GM10847 (cell line): ENCODE results near the gene HTD2.

Experiments used
- POLR2A ChIP-seq: IDR thresholded peaks from 2 replicates; pipeline ENCODE4 v1.6.1; 2011; ENCODE audit not compliant: insufficient read length; ENCODE audit errors: extremely low read depth

The HTD2 gene

GRCh38 chr3:58305882-58306711, at the start of gene HTD2, which contains the start of gene RPP14:
Gene HTD2, plus strand, starts transcription at chr3:58306520. Its CDS starts 11,094 bp downstream, at chr3:58317614.
Gene RPP14, plus strand, starts transcription at chr3:58306245. Its CDS starts 4,085 bp downstream, at chr3:58310330.
- peak; percentile 75 for TF ChIP-seq POLR2A

DNA sequence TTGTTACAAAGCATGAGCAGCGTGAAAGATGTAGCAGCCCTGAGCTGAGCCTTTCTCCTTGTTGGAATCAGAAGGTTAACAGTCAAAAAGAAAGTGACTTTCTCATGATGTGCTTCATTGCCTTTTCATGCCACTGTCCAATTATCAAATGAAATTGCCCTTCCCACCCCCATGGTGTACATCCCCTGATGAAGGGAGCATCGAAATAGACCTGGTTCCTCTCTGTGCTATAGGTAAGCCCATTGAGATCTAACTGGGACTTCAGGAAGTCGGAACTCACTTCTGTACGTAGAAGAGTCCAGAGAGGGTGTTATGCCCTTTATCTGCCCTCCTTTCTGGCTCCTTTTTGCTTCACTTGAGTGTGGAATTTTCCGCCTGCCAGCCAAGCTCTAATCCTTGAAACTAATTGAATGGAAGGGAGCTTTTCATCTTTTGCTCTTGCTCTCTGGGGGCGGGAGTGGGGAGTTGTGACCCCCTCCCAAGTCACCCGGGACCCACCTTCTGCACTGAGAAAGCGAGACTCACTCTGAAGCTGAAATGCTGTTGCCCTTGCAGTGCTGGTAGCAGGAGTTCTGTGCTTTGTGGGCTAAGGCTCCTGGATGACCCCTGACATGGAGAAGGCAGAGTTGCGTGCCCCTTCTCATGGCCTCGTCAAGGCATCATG, 47.8 kb upstream of the HTD2 start:
- TF ChIP-seq POLR2A = no peak

- no peak for TF ChIP-seq POLR2A
These were observed 46.0 kb upstream of the HTD2 start for GRCh38 chr3:58260261-58260731.

DNA sequence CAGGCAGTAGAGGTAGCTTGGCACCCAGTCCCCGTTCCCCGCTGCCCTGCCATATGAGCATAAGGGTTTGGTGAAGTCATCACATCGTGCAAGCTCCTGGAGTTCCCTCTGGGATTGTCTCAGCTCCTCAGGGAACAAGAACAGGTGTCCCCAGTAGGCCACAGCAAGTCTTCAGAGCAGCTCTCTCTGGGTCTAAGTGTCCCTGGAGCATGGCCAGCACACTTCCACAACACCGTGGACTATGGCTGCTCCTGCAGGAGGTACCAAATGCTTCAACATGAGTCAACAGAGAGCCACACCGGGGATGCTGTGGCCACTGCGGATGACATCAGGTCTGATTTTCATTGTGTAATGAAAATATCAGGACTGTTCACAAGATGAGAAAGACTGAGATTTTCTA, 45.6 kb upstream of the HTD2 start:
- TF ChIP-seq POLR2A = no peak

DNA sequence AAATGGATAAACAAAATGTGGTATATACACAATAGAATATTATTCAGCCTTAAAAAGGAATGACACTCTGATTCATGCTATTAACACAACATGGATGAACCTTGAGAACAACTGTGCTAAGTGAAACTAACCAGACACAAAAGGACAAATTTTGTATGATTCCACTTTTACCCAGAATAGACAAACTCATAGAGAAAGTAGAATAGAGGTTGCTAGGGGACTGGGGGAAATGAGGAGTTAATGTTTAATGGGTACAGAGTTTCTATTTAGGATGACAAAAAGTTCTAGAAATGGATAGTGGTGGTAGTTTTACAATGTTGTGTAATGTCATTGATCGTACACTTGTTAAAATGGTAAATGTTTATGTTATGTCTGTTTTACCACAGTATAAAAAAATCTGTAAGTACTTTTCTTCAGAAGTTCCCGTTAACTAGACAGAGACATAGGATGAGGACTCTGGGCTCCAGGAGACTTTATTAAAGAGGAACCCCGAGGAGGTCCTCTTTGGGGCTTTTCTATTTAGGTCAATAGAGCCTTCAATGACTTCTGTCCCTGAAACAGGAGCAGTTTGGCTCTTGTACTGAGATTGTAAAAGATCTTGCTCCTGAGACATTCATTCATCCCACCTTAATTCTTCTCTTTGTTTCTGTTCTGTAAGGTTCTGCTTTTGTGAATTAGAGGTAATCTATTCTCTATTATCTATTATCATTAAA, 44.2 kb upstream of the HTD2 start:
- no peak for TF ChIP-seq POLR2A

GRCh38 chr3:58266577-58266976, 39.7 kb upstream of the HTD2 start:
- no peak for TF ChIP-seq POLR2A

- no peak for TF ChIP-seq POLR2A
These were observed 37.0 kb upstream of the HTD2 start for GRCh38 chr3:58269356-58269755.

DNA sequence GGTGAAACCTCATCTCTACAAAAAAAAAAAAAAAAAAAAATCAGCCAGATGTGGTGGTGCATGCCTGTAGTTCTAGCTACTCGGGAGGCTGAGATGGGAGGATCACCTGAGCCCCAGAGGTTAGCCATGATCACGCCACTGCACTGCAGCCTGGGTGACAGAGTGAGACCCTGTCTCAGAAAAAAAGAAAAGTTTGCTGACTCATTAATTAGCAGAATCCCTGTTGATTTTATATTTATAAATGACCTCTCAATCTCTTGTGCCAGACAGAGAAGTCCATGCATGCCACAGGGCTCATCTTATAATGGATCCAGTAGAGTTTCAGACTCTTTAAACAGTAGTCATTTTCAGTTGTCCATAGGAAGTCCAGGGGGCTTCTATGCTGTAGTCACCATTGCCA, 35.8 kb upstream of the HTD2 start:
- no peak for TF ChIP-seq POLR2A

- TF ChIP-seq POLR2A = no peak
These were observed 34.3 kb upstream of the HTD2 start for GRCh38 chr3:58271901-58272501.

GRCh38 chr3:58272891-58273290, 33.4 kb upstream of the HTD2 start:
- no peak for TF ChIP-seq POLR2A

DNA sequence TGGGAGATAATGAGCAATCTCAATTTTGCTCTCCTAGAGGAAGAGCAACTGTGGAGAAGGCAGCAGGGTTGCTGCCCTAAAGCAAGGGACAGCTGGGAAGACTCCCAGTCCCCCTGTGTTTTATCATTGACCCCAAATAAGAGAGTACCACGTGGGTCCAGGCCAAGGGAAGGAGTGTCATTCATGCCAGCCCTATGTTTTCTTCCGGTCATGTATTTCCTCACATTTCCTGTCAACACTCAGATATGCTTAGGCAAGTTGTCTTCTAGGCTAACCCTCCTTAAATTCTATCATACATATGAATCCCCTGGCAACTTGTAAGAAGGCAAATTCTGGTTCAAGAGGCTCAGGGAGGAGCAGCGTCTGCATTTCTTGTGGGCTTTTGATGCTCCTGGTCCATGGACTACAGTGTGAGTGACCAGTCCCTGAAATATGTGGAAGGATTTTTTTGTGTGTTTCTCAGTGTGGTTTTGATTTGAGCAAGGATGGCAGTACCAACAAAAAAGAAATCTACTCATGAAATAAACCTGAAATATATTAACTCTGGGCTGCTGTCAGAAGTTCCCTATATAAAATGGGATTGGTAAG, 32.2 kb upstream of the HTD2 start:
- TF ChIP-seq POLR2A = no peak

DNA sequence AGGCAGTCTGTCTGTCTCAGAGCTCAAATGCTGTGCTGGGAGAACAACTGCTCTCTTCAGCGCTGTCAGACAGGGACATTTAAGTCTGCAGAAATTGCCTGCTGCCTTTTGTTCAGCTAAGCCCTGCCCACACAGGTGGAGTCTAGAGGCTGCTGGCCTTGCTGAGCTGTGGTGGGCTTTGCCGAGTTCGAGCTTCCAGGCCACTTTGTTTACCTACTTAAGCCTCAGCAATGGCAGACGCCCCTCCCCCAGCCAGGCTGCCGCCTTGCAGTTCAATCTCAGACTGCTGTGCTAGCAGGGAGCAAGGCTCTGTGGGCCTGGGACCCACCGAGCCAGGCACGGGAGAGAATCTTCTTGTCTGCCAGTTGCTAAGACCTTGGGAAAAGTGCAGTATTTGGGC, 25.3 kb upstream of the HTD2 start:
- no peak for TF ChIP-seq POLR2A

GRCh38 chr3:58285334-58285733, 21.0 kb upstream of the HTD2 start:
- TF ChIP-seq POLR2A = no peak

DNA sequence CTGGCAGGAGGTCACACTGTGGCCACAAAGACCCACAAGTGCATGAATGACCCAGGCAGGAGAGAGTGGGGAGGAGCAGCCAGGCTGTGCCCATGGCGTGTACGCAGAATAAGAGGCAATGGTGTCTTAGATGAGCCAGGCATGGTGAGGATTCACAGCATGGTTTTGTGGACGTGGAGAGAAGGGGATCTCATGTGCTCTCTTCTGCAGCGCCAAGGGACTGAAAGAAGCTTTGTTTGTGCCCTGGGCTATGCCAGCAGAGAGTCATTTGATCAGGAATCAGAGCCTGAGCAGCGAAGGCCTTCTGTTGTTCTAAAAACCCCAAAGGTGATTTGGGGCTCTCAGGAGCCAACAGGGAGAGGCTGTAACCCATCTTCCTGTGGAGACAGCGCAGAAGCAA, 19.0 kb upstream of the HTD2 start:
- no peak for TF ChIP-seq POLR2A
